ENCODE results near the gene EVA1B. TPM values are rescaled to one million over a fixed set of nuclear protein-coding genes. Genes with fewer than 3 reads are reported as not detected.

EVA1B gene
- total RNA-seq, 1 donor from 2014 or later, result 162 TPM

- DNase-seq (ENCODE audit: extremely low read depth, low read depth, low spot score), result no peak
Observed at GRCh38 chr1:36346741-36347370, 23.4 kb upstream of the EVA1B start.

GRCh38 chr1:36345353-36345752 is 21.9 kb upstream of the EVA1B start:
- DNase-seq (ENCODE audit: extremely low read depth, low read depth, low spot score), result no peak

DNA sequence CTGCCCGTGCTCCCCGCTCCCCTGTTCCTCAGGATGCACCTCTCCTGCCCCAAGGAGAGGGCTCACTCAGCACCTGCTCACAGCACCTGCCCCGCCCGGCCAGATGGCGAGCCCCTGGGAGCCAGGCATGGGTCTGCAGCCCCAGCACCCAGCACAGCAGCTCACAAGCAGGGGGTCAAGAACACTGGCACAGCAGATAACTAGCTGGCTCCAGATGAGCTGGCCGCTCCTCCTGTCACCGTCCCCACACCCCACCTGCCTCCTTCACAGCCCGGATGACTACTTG is 20.9 kb upstream of the EVA1B start:
- DNase-seq (ENCODE audit: extremely low read depth, low read depth, low spot score), result no peak

- no peak for DNase-seq (ENCODE audit: extremely low read depth, low read depth, low spot score)
Observed at GRCh38 chr1:36343651-36344394, 20.4 kb upstream of the EVA1B start.

DNA sequence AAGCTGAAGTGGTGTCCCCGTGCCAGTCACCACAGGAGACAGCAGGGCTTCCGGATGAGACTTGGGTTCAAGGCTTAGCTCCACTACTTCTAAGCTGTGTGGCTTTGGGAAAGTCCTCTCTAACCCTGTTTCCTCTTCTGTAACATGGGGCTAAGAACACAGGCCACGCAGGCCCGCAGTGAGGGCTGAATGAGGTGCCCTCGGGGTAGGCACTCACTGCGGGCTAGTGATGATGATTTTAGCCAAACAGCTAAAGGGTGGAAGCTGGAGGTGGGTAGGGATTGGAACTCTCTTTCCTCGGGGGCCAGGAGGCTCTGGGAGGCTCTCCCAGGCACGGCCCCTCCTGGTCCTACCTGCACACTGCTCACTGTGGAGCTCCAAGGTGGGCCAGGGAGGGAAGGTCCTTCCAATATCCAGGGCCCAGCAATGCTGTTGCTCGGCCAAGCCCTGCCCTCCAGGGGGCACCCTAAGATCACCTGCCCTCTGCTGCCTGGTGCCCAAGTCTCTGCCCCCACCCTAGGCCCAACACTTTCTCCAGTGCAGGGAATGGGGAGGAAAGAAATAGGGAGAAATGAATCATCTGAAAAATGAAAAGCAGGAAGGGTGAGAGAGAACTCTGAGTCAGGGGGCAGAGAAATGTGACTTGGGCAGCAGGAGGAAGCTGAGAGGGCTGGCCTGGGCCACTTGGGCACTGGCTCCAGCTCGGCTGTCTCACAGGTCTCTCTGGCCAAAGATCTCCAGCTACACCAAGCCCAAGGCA is 19.2 kb upstream of the EVA1B start:
- no peak for DNase-seq (ENCODE audit: extremely low read depth, low read depth, low spot score)

DNA sequence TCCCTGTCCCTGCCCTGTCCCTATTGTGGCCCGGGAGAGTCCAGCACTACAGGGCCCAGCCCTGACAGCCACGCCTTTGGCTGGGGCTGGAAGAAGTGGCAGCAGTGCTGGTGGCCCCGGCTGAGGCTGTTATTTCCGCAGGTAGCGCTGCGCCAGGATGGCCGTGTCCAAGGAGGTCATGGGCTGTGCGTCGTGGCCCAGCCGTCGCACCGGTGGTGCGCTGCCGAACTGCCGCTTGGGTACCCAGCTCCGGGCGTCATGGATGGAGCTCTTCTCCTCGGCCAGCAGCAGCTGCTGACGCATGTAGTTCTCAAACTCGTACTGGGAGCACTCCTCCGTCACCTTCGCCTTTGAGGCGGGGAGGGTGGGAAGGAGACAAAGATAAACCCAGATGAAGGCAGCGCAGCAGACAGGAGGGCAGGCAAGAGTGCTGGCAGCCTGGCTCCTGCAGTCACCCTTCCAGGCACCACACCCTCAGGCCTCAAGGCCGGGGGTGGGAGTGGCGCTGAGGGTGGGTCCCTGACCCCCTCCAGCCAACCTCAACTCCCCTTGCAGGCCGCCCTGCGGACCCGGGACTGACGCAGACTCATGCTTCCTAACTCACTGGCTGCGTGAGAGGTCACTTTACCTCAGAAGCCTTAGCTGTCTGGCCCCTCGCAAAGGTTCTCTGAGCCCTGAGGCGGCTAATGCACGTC is 18.3 kb upstream of the EVA1B start:
- no peak for DNase-seq (ENCODE audit: extremely low read depth, low read depth, low spot score)

GRCh38 chr1:36339615-36340014 is 16.2 kb upstream of the EVA1B start:
- no peak for DNase-seq (ENCODE audit: extremely low read depth, low read depth, low spot score)

DNA sequence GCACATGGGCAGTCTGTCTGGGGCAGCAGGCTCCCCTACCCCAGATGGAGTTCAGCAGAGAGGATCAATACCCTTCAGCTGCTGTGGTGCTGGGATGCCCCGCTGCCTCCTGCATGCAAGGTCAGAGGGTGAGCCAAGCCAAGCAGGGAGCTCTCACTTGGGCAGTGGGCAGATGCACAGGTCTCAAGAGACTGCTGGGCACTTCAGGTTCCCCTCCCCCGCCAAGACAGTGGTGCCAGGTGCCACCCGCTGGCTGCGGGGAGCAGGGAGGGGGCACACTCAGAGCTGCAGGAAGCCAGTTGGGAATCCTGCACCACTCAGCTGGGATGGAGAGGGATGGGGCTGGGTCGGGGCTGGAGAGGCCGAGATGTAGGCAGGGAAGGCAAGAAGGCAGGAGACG is 15.8 kb upstream of the EVA1B start:
- DNase-seq (ENCODE audit: extremely low read depth, low read depth, low spot score), result no peak

- no peak for DNase-seq (ENCODE audit: extremely low read depth, low read depth, low spot score)
Observed at GRCh38 chr1:36337830-36338229, 14.4 kb upstream of the EVA1B start.

DNA sequence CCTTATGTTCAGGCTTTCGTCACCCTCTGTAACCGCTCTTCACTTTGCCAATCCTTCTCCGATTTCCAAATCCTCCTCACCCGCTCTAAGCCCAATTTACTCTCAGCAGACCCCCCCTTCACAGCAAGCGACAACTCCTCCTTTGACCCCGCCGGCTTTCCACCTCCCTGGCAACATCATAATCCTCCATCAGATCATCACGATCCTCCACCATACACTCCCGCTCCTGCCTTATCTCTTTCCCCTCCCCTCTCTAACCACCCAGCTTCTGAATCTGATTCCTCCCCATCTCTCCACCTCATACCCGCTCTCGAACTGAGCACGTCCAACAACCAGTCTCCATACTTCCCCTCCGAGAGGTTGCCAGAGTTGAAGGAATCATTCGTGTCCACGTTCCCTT is 7.5 kb upstream of the EVA1B start:
- no peak for DNase-seq (ENCODE audit: extremely low read depth, low read depth, low spot score)

DNA sequence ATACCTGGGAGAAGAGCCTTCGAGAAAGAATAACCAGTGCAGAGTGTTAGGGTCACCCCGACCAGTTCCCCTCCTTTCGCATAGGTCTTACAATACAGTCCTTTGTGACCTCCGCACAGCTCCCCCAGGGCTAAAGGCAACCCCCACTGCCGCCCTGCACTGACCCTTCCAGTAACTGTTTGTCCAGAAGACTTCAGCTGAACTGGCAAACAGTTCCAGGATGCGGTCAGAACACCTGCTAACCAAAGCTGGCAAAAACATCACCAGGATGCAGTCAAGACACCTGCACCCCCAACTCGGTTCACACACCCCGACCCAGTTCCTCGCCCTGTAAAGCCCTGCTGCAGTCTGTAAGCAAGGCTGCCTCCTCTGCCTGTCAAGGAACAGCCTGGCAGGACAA is 6.4 kb upstream of the EVA1B start:
- DNase-seq (ENCODE audit: extremely low read depth, low read depth, low spot score), result no peak

GRCh38 chr1:36328713-36329112 is 5.3 kb upstream of the EVA1B start:
- peak; percentile 12 for DNase-seq (ENCODE audit: extremely low read depth, low read depth, low spot score)

- no peak for DNase-seq (ENCODE audit: extremely low read depth, low read depth, low spot score)
Observed at GRCh38 chr1:36328088-36328480, 4.6 kb upstream of the EVA1B start.

GRCh38 chr1:36327421-36328087 is 4.1 kb upstream of the EVA1B start:
- no peak for DNase-seq (ENCODE audit: extremely low read depth, low read depth, low spot score)

DNA sequence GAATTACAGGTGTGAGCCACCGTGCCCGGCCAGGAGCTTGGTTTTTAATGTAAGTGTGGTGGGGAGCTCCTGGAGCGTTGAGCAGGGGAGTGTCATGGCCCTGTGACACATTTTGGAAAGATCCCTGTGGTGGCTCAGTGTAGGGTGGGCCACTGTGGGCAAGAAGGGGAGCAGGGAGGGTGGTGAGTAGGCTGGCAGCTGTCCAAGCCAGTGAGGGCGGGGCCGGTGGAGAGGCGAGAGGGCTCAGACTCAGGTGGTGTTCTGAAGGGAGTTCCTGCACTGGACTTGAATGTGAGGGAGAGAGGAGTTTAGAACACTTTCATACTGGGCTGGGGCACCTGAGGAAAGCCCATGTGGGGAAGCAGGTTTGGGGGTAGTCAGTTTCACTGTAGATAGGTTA is 3.1 kb upstream of the EVA1B start:
- DNase-seq (ENCODE audit: extremely low read depth, low read depth, low spot score), result no peak

DNA sequence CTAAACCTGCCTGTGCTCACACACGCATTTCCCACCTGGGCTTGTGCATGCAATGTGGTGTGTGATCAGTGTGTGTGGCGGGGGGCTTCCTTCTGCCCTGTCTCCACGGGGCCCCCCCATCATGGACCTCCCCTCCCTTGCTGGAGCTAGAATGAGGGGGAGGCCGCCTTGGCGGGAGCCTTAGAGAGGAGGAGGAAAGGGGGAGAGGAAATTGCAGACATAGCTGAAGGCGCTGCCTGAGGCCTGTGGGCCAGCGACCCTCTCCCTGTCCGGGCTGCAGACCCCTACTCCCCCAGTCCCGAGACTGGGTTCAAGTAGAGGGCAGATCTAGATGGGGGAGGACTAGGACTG is 883 bp upstream of the EVA1B start:
- DNase-seq (ENCODE audit: extremely low read depth, low read depth, low spot score), result no peak

DNA sequence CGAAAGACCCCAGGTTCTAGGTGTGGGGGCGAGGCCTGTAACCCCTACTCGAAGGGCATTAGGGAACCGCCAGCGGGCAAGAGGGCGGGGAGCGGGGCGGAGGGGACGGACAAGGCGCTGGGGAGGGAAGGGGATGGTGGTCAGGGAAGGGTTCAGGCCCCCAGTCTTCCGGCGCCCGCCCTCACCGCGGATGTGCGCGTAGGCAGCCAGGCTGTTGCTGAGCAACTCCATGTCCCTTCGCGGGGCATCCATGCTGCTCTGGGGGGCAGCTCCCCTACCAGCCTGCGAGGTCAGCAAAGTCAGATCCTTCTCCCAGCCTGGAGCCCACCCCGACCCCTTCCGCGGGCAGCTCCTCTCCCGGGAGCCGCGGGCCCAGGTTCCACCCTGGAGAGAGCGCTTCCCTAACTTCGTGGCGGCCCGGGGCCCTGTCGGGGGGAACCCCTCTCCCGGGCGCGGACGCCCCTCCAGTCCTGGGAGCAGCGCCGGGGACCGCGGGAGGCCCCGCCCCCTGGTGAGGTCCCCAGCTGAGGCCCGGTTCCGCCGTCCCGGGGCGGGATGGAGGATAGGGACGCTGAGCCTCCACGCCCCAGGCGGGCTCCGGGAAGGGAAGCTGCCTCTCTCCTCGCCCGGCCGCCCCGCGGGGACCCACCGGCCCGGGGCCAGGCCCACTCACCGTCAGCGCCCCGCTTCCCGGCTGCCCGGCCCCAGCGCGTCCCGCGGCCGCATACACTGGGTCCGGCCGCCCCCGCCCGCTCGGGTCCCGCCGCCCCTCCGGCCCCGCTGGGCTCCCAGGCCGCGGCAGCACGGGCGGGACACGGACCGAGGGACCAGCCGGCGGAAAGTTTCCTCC is 434 bp downstream of the EVA1B start:
- DNase-seq (ENCODE audit: extremely low read depth, low read depth, low spot score), result no peak

GRCh38 chr1:36322041-36322785 is 1.2 kb downstream of the EVA1B start:
- DNase-seq (ENCODE audit: extremely low read depth, low read depth, low spot score), result no peak

- no peak for DNase-seq (ENCODE audit: extremely low read depth, low read depth, low spot score)
Observed at GRCh38 chr1:36321119-36321951, 2.1 kb downstream of the EVA1B start.

Data from glomerular endothelial cell (primary cell).